ENCODE results near the gene CMSS1.

The CMSS1 gene

DNA sequence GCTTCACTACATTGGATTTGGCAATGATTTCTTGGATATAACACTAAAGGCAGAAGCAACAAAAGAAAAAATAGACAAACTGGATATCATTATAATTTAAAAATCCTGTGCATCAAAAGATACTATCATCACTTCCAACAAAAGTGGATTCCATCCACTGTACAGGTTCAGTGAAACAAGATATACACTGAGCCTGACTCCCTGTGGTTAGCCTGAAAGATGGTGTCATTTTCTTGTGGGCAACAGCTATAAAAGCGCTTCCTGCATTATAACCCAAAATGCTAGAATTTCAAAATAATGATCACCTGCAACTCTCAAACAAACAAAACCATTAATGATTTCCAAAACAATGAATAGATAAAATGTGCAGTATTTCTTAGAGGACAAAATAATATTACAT, 403.5 kb downstream of the CMSS1 start:
- Histone ChIP-seq H3K9me2 (replicated peaks; ENCODE audit: low read depth, low read length) (no peaks in the 10 kb centered on the region), H3F3A (ENCODE audit: low read depth) (no peaks in the 10 kb centered on the region), H3K4me3 (ENCODE audit: low read length, poor library complexity, severe bottlenecking) (no peak overlapping the region), H3K4me1 (ENCODE audit: insufficient read depth, low read length, poor library complexity, severe bottlenecking) (peaks cover 7% of the 10 kb centered on the region), H3K4me2 (ENCODE audit: low read depth, low read length, poor library complexity, severe bottlenecking) (no peak overlapping the region), H2AFZ (ENCODE audit: low read length) (no peak overlapping the region), H3K9me3 (ENCODE audit: insufficient read depth, low read depth, low read length) (no peaks in the 10 kb centered on the region), H4K20me1 (ENCODE audit: insufficient read depth, low read length, poor library complexity, severe bottlenecking) (no peaks in the 10 kb centered on the region), H3K27me3 (ENCODE audit: insufficient read depth, low read length, poor library complexity, severe bottlenecking) (no peaks in the 10 kb centered on the region), H3K36me3 (ENCODE audit: insufficient read depth, low read length) (no peaks in the 10 kb centered on the region), H3K79me2 (ENCODE audit: insufficient read depth, low read length) (no peaks in the 10 kb centered on the region), H3K9ac (ENCODE audit: low read depth, low read length, poor library complexity, severe bottlenecking) (no peak overlapping the region)
- TF ChIP-seq, protein P1, sequence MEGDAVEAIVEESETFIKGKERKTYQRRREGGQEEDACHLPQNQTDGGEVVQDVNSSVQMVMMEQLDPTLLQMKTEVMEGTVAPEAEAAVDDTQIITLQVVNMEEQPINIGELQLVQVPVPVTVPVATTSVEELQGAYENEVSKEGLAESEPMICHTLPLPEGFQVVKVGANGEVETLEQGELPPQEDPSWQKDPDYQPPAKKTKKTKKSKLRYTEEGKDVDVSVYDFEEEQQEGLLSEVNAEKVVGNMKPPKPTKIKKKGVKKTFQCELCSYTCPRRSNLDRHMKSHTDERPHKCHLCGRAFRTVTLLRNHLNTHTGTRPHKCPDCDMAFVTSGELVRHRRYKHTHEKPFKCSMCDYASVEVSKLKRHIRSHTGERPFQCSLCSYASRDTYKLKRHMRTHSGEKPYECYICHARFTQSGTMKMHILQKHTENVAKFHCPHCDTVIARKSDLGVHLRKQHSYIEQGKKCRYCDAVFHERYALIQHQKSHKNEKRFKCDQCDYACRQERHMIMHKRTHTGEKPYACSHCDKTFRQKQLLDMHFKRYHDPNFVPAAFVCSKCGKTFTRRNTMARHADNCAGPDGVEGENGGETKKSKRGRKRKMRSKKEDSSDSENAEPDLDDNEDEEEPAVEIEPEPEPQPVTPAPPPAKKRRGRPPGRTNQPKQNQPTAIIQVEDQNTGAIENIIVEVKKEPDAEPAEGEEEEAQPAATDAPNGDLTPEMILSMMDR (conservative IDR thresholded peaks at IDR 0.05; ENCODE audit: low read length) = no peak
- TF ChIP-seq EZH2phosphoT487 (IDR thresholded peaks at IDR 0.05; ENCODE audit: borderline replicate concordance) = no peak

DNA sequence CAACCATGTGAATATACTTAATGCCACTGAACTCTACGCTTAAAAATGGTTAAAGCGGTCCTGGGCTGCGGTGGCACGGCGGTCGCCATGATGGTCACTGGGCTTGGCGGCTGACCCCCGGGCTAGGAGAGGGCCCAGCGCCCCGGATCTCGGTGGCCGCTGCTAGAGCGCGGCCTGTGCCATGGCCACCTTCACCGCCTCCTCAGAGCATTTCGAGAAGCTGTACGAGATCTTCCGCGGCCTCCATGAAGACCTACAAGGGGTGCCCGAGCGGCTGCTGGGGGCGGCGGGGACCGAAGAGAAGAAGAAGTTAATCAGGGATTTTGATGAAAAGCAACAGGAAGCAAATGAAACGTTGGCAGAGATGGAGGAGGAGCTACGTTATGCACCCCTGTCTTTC, 407.5 kb downstream of the CMSS1 start:
- TF ChIP-seq, protein P1 (conservative IDR thresholded peaks at IDR 0.05; ENCODE audit: low read length) = no peak
- no peak for TF ChIP-seq EZH2phosphoT487 (IDR thresholded peaks at IDR 0.05; ENCODE audit: borderline replicate concordance)
- Histone ChIP-seq H3K9me2 (replicated peaks; ENCODE audit: low read depth, low read length) (no peaks in the 10 kb centered on the region), H3K79me2 (ENCODE audit: insufficient read depth, low read length) (no peaks in the 10 kb centered on the region), H4K20me1 (ENCODE audit: insufficient read depth, low read length, poor library complexity, severe bottlenecking) (no peaks in the 10 kb centered on the region), H3K4me3 (ENCODE audit: low read length, poor library complexity, severe bottlenecking) (no peak overlapping the region), H3K27me3 (ENCODE audit: insufficient read depth, low read length, poor library complexity, severe bottlenecking) (no peaks in the 10 kb centered on the region), H3K9me3 (ENCODE audit: insufficient read depth, low read depth, low read length) (no peaks in the 10 kb centered on the region), H3F3A (ENCODE audit: low read depth) (no peaks in the 10 kb centered on the region), H3K36me3 (ENCODE audit: insufficient read depth, low read length) (no peaks in the 10 kb centered on the region), H3K4me2 (ENCODE audit: low read depth, low read length, poor library complexity, severe bottlenecking) (no peak overlapping the region), H3K9ac (ENCODE audit: low read depth, low read length, poor library complexity, severe bottlenecking) (no peak overlapping the region), H3K4me1 (ENCODE audit: insufficient read depth, low read length, poor library complexity, severe bottlenecking) (peaks cover 7% of the 10 kb centered on the region), H2AFZ (ENCODE audit: low read length) (no peak overlapping the region)

DNA sequence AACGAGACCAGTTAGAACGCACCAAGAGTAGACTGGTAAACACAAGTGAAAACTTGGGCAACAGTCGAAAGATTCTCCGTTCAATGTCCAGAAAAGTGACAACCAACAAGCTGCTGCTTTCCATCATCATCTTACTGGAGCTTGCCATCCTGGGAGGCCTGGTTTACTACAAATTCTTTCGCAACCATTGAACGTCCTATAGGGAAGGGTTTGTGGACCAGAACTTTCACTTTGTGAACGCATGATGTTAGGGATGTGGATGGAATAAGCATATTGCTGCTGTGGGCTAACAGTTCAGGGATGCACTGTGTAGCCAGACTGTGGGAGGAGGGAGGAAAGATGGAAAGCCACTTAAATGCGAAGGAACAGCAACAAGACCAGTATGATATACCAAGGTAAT, 408.2 kb downstream of the CMSS1 start:
- no peak overlapping the region for H2AFZ ChIP-seq (ENCODE audit: low read length)
- no peaks in the 10 kb centered on the region for H3K36me3 ChIP-seq (ENCODE audit: insufficient read depth, low read length)
- H4K20me1 ChIP-seq (ENCODE audit: insufficient read depth, low read length, poor library complexity, severe bottlenecking) = no peaks in the 10 kb centered on the region
- no peak overlapping the region for H3K9ac ChIP-seq (ENCODE audit: low read depth, low read length, poor library complexity, severe bottlenecking)
- H3K27me3 ChIP-seq (ENCODE audit: insufficient read depth, low read length, poor library complexity, severe bottlenecking) = no peaks in the 10 kb centered on the region
- no peaks in the 10 kb centered on the region for H3K9me2 ChIP-seq (replicated peaks; ENCODE audit: low read depth, low read length)
- H3K79me2 ChIP-seq (ENCODE audit: insufficient read depth, low read length) = no peaks in the 10 kb centered on the region
- H3K4me2 ChIP-seq (ENCODE audit: low read depth, low read length, poor library complexity, severe bottlenecking) = no peak overlapping the region
- H3K9me3 ChIP-seq (ENCODE audit: insufficient read depth, low read depth, low read length) = no peaks in the 10 kb centered on the region
- H3K4me1 ChIP-seq (ENCODE audit: insufficient read depth, low read length, poor library complexity, severe bottlenecking) = peaks cover 3% of the 10 kb centered on the region
- no peaks in the 10 kb centered on the region for H3F3A ChIP-seq (ENCODE audit: low read depth)
- TF ChIP-seq, protein P1 (conservative IDR thresholded peaks at IDR 0.05; ENCODE audit: low read length) = no peak
- TF ChIP-seq EZH2phosphoT487 (IDR thresholded peaks at IDR 0.05; ENCODE audit: borderline replicate concordance) = no peak
- no peak overlapping the region for H3K4me3 ChIP-seq (ENCODE audit: low read length, poor library complexity, severe bottlenecking)

All from Loucy (cell line).